K562 (cell line): Measurements from ENCODE around the gene MDH2. TPM values are rescaled to one million over a fixed set of nuclear protein-coding genes. Genes with fewer than 3 reads are reported as not detected.

Experiments used
- BHLHE40 ChIP-seq: IDR thresholded peaks from 2 replicates; pipeline ENCODE4 v1.6.1; 2011; ENCODE audit warnings: low read length, improper control_type of control experiment
- FOS ChIP-seq: IDR thresholded peaks from 3 replicates; pipeline ENCODE4 v1.6.1; 2011; ENCODE audit not compliant: insufficient read length; ENCODE audit errors: extremely low read depth
- HMG20B ChIP-seq: fragments of 250-450 bp; sonication (Bioruptor Pico); IDR thresholded peaks from 2 replicates; pipeline ENCODE4 v1.5.0; 2021; ENCODE audit warnings: mild to moderate bottlenecking
- KAT8 ChIP-seq: fragments of 450-650 bp; IDR thresholded peaks from 2 replicates; pipeline ENCODE4 v1.6.1; 2016; ENCODE audit warnings: low read depth, mild to moderate bottlenecking
- NFE2 ChIP-seq: IDR thresholded peaks from 2 replicates; pipeline ENCODE4 v1.6.1; 2014; ENCODE audit warnings: antibody characterized with exemption, low read depth
- POLR2G ChIP-seq: fragments of 200-400 bp; formaldehyde crosslinking; IDR thresholded peaks from 2 replicates; pipeline ENCODE4 v1.6.1; 2017; ENCODE audit warnings: low read depth, mild to moderate bottlenecking, antibody characterized with exemption, low read length, moderate library complexity
- PURB ChIP-seq: sonication (generic); formaldehyde crosslinking; IDR thresholded peaks from 2 replicates; pipeline ENCODE4 v1.9.0; 2021; ENCODE audit warnings: low read depth, mild to moderate bottlenecking, missing genetic modification reagents
- RBM22 ChIP-seq: fragments of 200-400 bp; formaldehyde crosslinking; IDR thresholded peaks from 2 replicates; pipeline ENCODE4 v1.6.1; 2018; ENCODE audit warnings: low read length, low read depth; ENCODE audit not compliant: poor library complexity, severe bottlenecking
- ZC3H4 ChIP-seq: sonication (generic); formaldehyde crosslinking; IDR thresholded peaks from 2 replicates; pipeline ENCODE4 v1.9.0; 2021; ENCODE audit warnings: missing genetic modification reagents, borderline replicate concordance
- ZNF165 ChIP-seq: fragments of 250-450 bp; sonication (Bioruptor Pico); IDR thresholded peaks from 2 replicates; pipeline ENCODE4 v1.4.0; 2020; ENCODE audit warnings: borderline replicate concordance
- ZNF175 ChIP-seq: fragments of 200-800 bp; sonication (Bioruptor generic); IDR thresholded peaks from 2 replicates; pipeline ENCODE4 v1.6.1; 2016; ENCODE audit warnings: low read depth, mild to moderate bottlenecking, missing genetic modification characterization, missing compliant biosample characterization
- ZNF431 ChIP-seq: sonication (generic); formaldehyde crosslinking; IDR thresholded peaks from 2 replicates; pipeline ENCODE4 v1.8.0; 2022; ENCODE audit warnings: mild to moderate bottlenecking, missing genetic modification reagents
- ZNF551 ChIP-seq: fragments of 250-450 bp; sonication (Bioruptor Pico); IDR thresholded peaks from 2 replicates; pipeline ENCODE4 v1.5.0; 2021; ENCODE audit warnings: mild to moderate bottlenecking, moderate library complexity
- polyA plus RNA-seq, 8 experiments: library from polyadenylated mRNA; depleted of rRNA in 4 of 8; stranded (reverse) in 5 of 8; unstranded in 3 of 8; fragments of >200 nt; fragmentation: Nextera tagmentation in 2 of 8; fragmentation: Illumina TruSeq in 1 of 8; extraction: Ambion mirVana in 2 of 8; extraction: Trizol in 1 of 8; gene quantifications; 2 replicates each; pipeline versions ENCODE4 v1.2.1 to v1.2.3, GENCODE V29; 2011 to 2014; ENCODE audit warnings: inconsistent platforms in 1 of 8, missing spikeins in 1 of 8
- total RNA-seq, 7 experiments: library from RNA; depleted of rRNA in 6 of 7; stranded (reverse); fragments of >200 nt in 6 of 7; fragmentation: Illumina TruSeq in 2 of 7; extraction: Trizol in 2 of 7; gene quantifications; 2 replicates each; pipeline versions ENCODE4 v1.2.1 to v1.2.3, GENCODE V29; 2011 to 2021; ENCODE audit warnings: low replicate concordance in 1 of 7
- TF ChIP-seq, protein P1 (sequence below), 2 experiments: fragments of 450-650 bp; formaldehyde crosslinking in 1 of 2; IDR thresholded peaks; 2 replicates each; pipeline versions ENCODE4 v1.4.0 to v1.6.1; 2014 to 2020; ENCODE audit warnings: mild to moderate bottlenecking in 2 of 2, borderline replicate concordance in 1 of 2, low read depth in 1 of 2
- TF ChIP-seq, protein P2 (sequence below): fragments of 200-800 bp; sonication (Bioruptor generic); IDR thresholded peaks from 2 replicates; pipeline ENCODE4 v1.6.1; 2017; ENCODE audit warnings: missing genetic modification characterization, missing compliant biosample characterization
- TF ChIP-seq, protein P3 (sequence below): fragments of 450-650 bp; IDR thresholded peaks from 2 replicates; pipeline ENCODE4 v1.6.1; 2018; ENCODE audit warnings: mild to moderate bottlenecking, low read depth; ENCODE audit not compliant: partially characterized antibody

The MDH2 gene
- total and polyA plus RNA-seq, 9 of the 15 experiments (the other 6 are each of a cell fraction or from before 2014, with no cell fraction given) = 106 to 701 (median 242) TPM

GRCh38 chr7:76016191-76016947, 31.5 kb upstream of the MDH2 start (continued):
- TF ChIP-seq ZC3H4 (CRISPR knock-in tag) (no peak), ZNF175 (CRISPR knock-in tag) (no peak), ZNF551 (CRISPR knock-in tag) (no peak), BHLHE40 (no peak), NFE2 (no peak), POLR2G (no peak), PURB (CRISPR knock-in tag) (no peak), FOS (no peak), KAT8 (no peak), RBM22 (no peak), HMG20B (peak; percentile 76; the same call in 1 of the 2 replicates), ZNF165 (CRISPR knock-in tag) (no peak), ZNF431 (CRISPR knock-in tag) (no peak)
- TF ChIP-seq, protein P1, sequence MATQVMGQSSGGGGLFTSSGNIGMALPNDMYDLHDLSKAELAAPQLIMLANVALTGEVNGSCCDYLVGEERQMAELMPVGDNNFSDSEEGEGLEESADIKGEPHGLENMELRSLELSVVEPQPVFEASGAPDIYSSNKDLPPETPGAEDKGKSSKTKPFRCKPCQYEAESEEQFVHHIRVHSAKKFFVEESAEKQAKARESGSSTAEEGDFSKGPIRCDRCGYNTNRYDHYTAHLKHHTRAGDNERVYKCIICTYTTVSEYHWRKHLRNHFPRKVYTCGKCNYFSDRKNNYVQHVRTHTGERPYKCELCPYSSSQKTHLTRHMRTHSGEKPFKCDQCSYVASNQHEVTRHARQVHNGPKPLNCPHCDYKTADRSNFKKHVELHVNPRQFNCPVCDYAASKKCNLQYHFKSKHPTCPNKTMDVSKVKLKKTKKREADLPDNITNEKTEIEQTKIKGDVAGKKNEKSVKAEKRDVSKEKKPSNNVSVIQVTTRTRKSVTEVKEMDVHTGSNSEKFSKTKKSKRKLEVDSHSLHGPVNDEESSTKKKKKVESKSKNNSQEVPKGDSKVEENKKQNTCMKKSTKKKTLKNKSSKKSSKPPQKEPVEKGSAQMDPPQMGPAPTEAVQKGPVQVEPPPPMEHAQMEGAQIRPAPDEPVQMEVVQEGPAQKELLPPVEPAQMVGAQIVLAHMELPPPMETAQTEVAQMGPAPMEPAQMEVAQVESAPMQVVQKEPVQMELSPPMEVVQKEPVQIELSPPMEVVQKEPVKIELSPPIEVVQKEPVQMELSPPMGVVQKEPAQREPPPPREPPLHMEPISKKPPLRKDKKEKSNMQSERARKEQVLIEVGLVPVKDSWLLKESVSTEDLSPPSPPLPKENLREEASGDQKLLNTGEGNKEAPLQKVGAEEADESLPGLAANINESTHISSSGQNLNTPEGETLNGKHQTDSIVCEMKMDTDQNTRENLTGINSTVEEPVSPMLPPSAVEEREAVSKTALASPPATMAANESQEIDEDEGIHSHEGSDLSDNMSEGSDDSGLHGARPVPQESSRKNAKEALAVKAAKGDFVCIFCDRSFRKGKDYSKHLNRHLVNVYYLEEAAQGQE (IDR thresholded peaks at IDR 0.05; ENCODE audit: borderline replicate concordance) = no peak
- TF ChIP-seq, protein P1 (CRISPR knock-in tag; IDR thresholded peaks at IDR 0.05; ENCODE audit: low read depth) = no peak
- TF ChIP-seq, protein P2, sequence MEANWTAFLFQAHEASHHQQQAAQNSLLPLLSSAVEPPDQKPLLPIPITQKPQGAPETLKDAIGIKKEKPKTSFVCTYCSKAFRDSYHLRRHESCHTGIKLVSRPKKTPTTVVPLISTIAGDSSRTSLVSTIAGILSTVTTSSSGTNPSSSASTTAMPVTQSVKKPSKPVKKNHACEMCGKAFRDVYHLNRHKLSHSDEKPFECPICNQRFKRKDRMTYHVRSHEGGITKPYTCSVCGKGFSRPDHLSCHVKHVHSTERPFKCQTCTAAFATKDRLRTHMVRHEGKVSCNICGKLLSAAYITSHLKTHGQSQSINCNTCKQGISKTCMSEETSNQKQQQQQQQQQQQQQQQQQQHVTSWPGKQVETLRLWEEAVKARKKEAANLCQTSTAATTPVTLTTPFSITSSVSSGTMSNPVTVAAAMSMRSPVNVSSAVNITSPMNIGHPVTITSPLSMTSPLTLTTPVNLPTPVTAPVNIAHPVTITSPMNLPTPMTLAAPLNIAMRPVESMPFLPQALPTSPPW (CRISPR knock-in tag) = no peak
- TF ChIP-seq, protein P3, sequence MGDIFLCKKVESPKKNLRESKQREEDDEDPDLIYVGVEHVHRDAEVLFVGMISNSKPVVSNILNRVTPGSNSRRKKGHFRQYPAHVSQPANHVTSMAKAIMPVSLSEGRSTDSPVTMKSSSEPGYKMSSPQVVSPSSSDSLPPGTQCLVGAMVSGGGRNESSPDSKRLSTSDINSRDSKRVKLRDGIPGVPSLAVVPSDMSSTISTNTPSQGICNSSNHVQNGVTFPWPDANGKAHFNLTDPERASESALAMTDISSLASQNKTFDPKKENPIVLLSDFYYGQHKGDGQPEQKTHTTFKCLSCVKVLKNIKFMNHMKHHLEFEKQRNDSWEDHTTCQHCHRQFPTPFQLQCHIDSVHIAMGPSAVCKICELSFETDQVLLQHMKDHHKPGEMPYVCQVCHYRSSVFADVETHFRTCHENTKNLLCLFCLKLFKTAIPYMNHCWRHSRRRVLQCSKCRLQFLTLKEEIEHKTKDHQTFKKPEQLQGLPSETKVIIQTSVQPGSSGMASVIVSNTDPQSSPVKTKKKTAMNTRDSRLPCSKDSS = no peak
